Right renal cortex interstitium (tissue), 3 donors: ENCODE data around the gene CTPS1. TPM values are rescaled to one million over a fixed set of nuclear protein-coding genes. Genes with fewer than 3 reads are reported as not detected.

ENCODE experiments used
- polyA plus RNA-seq, 3 donors: library from polyadenylated mRNA; unstranded; fragments of 120-200 nt; gene quantifications; one replicate each; pipeline ENCODE4 v1.2.1, GENCODE V29; 2013; ENCODE audit not compliant: insufficient read length in 3 of 3

The CTPS1 gene
- polyA plus RNA-seq, 3 donors = 27.3 to 29.8 (median 28.8) TPM

Other genes starting within 250 kb of the CTPS1 start
- 1 to 10 TPM; 1.2 to 1.7 (median 1.3) TPM for gene KCNQ4, start 195.9 kb upstream of the CTPS1 start, polyA plus RNA-seq
- 1 to 10 TPM; 3.0 to 3.7 (median 3.0) TPM for gene CITED4, start 117.3 kb upstream of the CTPS1 start, polyA plus RNA-seq
- gene SLFNL1, start 42.0 kb downstream of the CTPS1 start, polyA plus RNA-seq = under 1 TPM; 0.22 to 0.28 (median 0.25) TPM